ENCODE results near the gene FLVCR2.
"Not testable (repeated sequence)": the region's sequence is repeated elsewhere in the genome, so short reads cannot be mapped to it uniquely, and the experiment has no call there.

The FLVCR2 gene

GRCh38 chr14:75673345-75674035 is 95.1 kb downstream of the FLVCR2 start:
- no peak for DNase-seq

GRCh38 chr14:75675265-75675960 is 97.0 kb downstream of the FLVCR2 start:
- DNase-seq = no peak

- DNase-seq = no peak
Observed at GRCh38 chr14:75685910-75686309, 107.5 kb downstream of the FLVCR2 start.

GRCh38 chr14:75689012-75689411 is 110.6 kb downstream of the FLVCR2 start:
- DNase-seq = no peak

GRCh38 chr14:75690010-75690409 is 111.6 kb downstream of the FLVCR2 start:
- no peak for DNase-seq

GRCh38 chr14:75695025-75695424 is 116.6 kb downstream of the FLVCR2 start:
- not testable (repeated sequence) for DNase-seq

GRCh38 chr14:75697386-75697785 is 119.0 kb downstream of the FLVCR2 start:
- no peak for DNase-seq

Measured in CD4-positive, alpha-beta T cell treated with Interleukin-17A for 4 hours (primary cell).